Activated naive CD8-positive, alpha-beta T cell treated with anti-CD3 and anti-CD28 coated beads, Interleukin-2, amount 10 ng/mL, durations not matched to agents 7 days and 5 days (primary cell): ENCODE measurements around the gene DCST1. TPM values are rescaled to one million over a fixed set of nuclear protein-coding genes. Genes with fewer than 3 reads are reported as not detected.

Experiments
- ATAC-seq: fragments of 150-1000 bp; cut with Tn5 transposase; one replicate; pipeline ENCODE4 v1.10.0; 2021; ENCODE audit warnings: low read depth, moderate library complexity
- POLR2A ChIA-PET: fragments of 350-600 bp; sonication (Branson Sonifier 250); formaldehyde crosslinking; loops from one replicate; lab custom pipeline; 2021; ENCODE audit warnings: antibody characterized with exemption; lab: Charles Lee
- DNase-seq: peaks from one replicate; pipeline ENCODE4 v3.0.0; 2021
- H3K27ac Mint-ChIP-seq: one replicate; pipeline ENCODE4 v1.8.0; 2022; ENCODE audit warnings: mild to moderate bottlenecking, mixed read lengths
- H3K27me3 Mint-ChIP-seq: one replicate; pipeline ENCODE4 v1.8.0; 2022; ENCODE audit warnings: mild to moderate bottlenecking, moderate library complexity, mixed read lengths
- H3K36me3 Mint-ChIP-seq: one replicate; pipeline ENCODE4 v1.8.0; 2021; ENCODE audit warnings: mild to moderate bottlenecking, mixed read lengths
- H3K4me1 Mint-ChIP-seq: one replicate; pipeline ENCODE4 v1.8.0; 2021; ENCODE audit warnings: mixed read lengths
- H3K4me3 Mint-ChIP-seq: one replicate; pipeline ENCODE4 v1.8.0; 2022; ENCODE audit warnings: mild to moderate bottlenecking, moderate library complexity, mixed read lengths
- H3K9me3 Mint-ChIP-seq: one replicate; pipeline ENCODE4 v1.8.0; 2021; ENCODE audit warnings: mixed read lengths
- total RNA-seq, 2 experiments: library from RNA; stranded (reverse); gene quantifications; one replicate each; pipeline ENCODE4 v1.2.3, GENCODE V29; 2021

DCST1 gene
- total RNA-seq, 2 experiments from 2014 or later, result not detected

DNA sequence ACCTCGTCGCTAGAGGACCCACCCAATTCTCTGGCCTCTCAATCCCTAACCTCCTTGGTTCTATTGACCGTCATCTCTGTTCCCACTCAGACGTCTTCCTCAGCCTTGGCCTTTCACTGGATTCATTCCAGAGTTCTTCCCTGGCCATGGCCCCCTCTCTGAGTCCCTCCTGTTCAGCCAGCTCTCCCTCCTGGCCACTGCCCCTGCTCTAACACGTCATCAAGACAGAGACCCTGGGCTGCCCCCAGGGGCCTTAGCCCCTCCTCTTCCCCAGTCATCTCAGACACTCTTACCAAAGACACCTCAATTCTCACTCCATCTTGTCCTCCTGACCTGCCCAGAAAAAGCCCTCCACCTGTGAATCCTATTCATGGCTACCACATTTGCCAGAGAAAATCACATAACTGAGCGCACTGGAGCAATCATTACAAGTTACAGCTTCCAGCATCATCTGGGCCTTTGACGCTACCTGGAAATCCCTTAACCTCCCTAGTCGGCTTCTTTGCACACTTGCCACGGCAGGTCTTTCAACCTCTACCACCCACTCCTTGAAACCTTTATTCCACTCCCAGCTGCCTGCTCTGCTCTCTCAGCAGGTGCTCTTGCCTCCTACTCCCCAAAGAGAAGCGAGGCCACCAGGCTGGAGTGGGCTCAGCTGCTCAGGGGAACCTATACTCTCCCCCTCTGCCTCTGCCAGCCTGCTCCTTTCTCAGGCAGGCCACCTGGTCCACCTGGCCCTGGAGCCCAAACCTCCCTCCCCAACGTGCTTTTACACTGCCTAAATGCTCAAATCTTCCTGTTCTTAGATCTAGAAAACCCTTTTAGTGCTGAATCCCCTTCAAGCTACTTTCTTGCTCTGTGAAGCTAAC, 14.0 kb upstream of the DCST1 start:
- Mint-ChIP-seq H3K27ac (no peak overlapping the region), H3K4me1 (peaks cover 25% of the 10 kb centered on the region), H3K27me3 (peaks cover 7% of the 10 kb centered on the region), H3K36me3 (peaks cover 13% of the 10 kb centered on the region), H3K9me3 (no peaks in the 10 kb centered on the region), H3K4me3 (no peak overlapping the region)
- no peak for ATAC-seq
- POLR2A ChIA-PET, result interaction anchor here (0.8 to 1.2 kb wide), 4 partner anchors 9 to 68 kb away, joined by 3 to 9 read pairs (median 4); partner anchors contain the start of genes CKS1B and PBXIP1
- no peak for DNase-seq

- Mint-ChIP-seq H3K4me1 (peaks cover 9% of the 10 kb centered on the region), H3K27ac (no peak overlapping the region), H3K4me3 (no peak overlapping the region), H3K27me3 (peaks cover 12% of the 10 kb centered on the region), H3K36me3 (peaks cover 4% of the 10 kb centered on the region), H3K9me3 (no peaks in the 10 kb centered on the region)
- DNase-seq (no peak), ATAC-seq (no peak)
- POLR2A ChIA-PET, result no interaction called here
These were observed 11.3 kb upstream of the DCST1 start for GRCh38 chr1:155022136-155022926.

DNA sequence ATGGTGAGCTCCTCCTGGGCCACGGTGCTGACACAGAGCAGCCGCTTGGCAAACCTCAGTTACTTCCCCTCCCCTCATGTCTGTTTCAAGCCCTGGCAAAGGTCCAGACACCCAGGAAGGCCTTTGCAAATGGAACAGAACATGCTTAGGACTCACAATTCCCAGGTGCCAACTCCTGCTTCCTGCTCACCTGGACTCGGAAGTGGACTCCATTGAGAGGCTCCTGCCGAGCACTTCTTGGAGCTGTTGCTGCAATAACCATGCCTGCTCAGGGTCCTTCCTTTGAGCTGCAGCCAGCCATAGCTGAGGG, 10.7 kb upstream of the DCST1 start:
- Mint-ChIP-seq H3K36me3 (peaks cover 4% of the 10 kb centered on the region), H3K4me3 (no peak overlapping the region), H3K4me1 (peaks cover 6% of the 10 kb centered on the region), H3K9me3 (no peaks in the 10 kb centered on the region), H3K27ac (no peak overlapping the region), H3K27me3 (peaks cover 12% of the 10 kb centered on the region)
- POLR2A ChIA-PET, result no interaction called here
- DNase-seq, result no peak
- ATAC-seq, result no peak

GRCh38 chr1:155023627-155024026, 10.0 kb upstream of the DCST1 start:
- H3K27ac Mint-ChIP-seq, result no peak overlapping the region
- DNase-seq, result no peak
- H3K36me3 Mint-ChIP-seq, result peaks cover 4% of the 10 kb centered on the region
- no peak overlapping the region for H3K4me3 Mint-ChIP-seq
- H3K4me1 Mint-ChIP-seq, result peaks cover 4% of the 10 kb centered on the region
- no peaks in the 10 kb centered on the region for H3K9me3 Mint-ChIP-seq
- POLR2A ChIA-PET, result no interaction called here
- ATAC-seq, result no peak
- peaks cover 12% of the 10 kb centered on the region for H3K27me3 Mint-ChIP-seq

DNA sequence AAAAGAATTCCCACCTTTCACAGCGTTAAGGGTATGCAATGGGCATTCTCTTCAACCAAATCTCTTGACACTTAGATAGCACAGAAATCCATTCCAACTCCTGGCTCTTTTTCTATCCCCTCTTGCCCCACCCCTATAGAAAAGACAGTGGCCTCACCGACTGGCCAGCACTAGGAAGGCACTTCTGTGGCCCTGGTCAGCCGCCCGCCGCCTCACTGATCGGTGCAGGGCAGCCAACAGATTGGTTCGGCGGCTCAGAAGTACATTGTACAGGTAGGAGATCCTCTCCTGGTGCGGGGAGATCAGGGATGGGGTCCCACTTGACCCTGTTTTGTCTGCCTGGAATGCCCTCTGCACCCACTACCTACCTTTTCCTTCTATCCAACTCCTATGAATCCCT, 9.3 kb upstream of the DCST1 start:
- H3K4me3 Mint-ChIP-seq, result no peak overlapping the region
- no peak overlapping the region for H3K27ac Mint-ChIP-seq
- H3K9me3 Mint-ChIP-seq, result no peaks in the 10 kb centered on the region
- DNase-seq (no peak), ATAC-seq (no peak)
- peaks cover 3% of the 10 kb centered on the region for H3K36me3 Mint-ChIP-seq
- H3K4me1 Mint-ChIP-seq, result peaks cover 3% of the 10 kb centered on the region
- peaks cover 12% of the 10 kb centered on the region for H3K27me3 Mint-ChIP-seq
- POLR2A ChIA-PET, result no interaction called here

GRCh38 chr1:155026154-155026553, 7.5 kb upstream of the DCST1 start:
- Mint-ChIP-seq H3K4me1 (no peaks in the 10 kb centered on the region), H3K9me3 (no peaks in the 10 kb centered on the region), H3K27ac (no peak overlapping the region), H3K4me3 (no peak overlapping the region), H3K36me3 (no peaks in the 10 kb centered on the region), H3K27me3 (peaks cover 8% of the 10 kb centered on the region)
- POLR2A ChIA-PET, result no interaction called here
- no peak for ATAC-seq
- DNase-seq, result no peak

- ATAC-seq, result no peak
- Mint-ChIP-seq H3K27ac (no peak overlapping the region), H3K4me1 (no peaks in the 10 kb centered on the region), H3K27me3 (peaks cover 8% of the 10 kb centered on the region), H3K9me3 (no peaks in the 10 kb centered on the region), H3K4me3 (no peak overlapping the region), H3K36me3 (no peaks in the 10 kb centered on the region)
- POLR2A ChIA-PET, result no interaction called here
- DNase-seq, result no peak
These were observed 7.0 kb upstream of the DCST1 start for GRCh38 chr1:155026588-155026987.

DNA sequence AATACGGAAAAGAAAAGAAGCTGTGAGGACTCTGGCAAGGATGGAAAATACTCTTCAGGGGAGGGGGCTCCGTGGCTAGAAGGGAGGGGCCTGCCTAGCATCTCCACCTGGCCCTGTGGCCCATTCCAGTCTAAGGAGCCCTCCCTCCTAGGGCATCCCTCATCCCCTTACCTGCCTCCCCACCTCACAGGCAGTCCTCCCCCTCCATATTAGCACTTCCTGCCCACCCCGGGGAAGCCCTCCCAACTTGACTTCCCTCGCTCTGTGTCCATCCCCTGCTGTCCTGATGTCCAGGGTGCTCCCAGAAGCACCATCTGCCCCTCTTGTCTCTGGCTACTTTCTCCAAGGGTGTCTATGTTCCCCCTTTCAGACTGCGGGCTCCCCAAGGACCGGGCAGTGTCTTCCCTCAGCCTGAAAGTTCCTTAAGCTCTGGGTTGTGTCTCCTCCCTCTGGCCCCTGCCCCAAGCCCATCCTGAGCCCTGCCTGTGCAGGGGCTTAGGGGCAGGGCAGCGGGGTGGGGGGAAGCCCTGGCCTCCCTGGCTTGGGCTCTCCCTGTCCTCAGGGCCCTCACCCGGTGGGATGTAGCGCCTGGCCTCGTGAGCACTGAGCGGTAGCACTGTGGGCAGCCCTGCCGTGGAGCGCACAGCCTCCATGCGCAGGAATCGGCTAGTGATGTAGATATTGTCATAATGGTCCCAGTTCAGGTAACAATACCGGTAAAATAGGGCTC, 3.9 kb upstream of the DCST1 start:
- no peak overlapping the region for H3K27ac Mint-ChIP-seq
- ATAC-seq (no peak), DNase-seq (no peak)
- no peaks in the 10 kb centered on the region for H3K36me3 Mint-ChIP-seq
- no peak overlapping the region for H3K4me3 Mint-ChIP-seq
- no peaks in the 10 kb centered on the region for H3K4me1 Mint-ChIP-seq
- peaks cover 6% of the 10 kb centered on the region for H3K27me3 Mint-ChIP-seq
- no peaks in the 10 kb centered on the region for H3K9me3 Mint-ChIP-seq
- POLR2A ChIA-PET, result no interaction called here

GRCh38 chr1:155030243-155030795, 3.3 kb upstream of the DCST1 start:
- POLR2A ChIA-PET, result no interaction called here
- Mint-ChIP-seq H3K9me3 (no peaks in the 10 kb centered on the region), H3K27me3 (peaks cover 7% of the 10 kb centered on the region), H3K4me3 (no peak overlapping the region), H3K4me1 (no peaks in the 10 kb centered on the region), H3K36me3 (no peaks in the 10 kb centered on the region), H3K27ac (no peak overlapping the region)
- no peak for ATAC-seq
- DNase-seq, result no peak

- no peak for ATAC-seq
- Mint-ChIP-seq H3K4me3 (no peak overlapping the region), H3K9me3 (no peaks in the 10 kb centered on the region), H3K27ac (no peak overlapping the region), H3K4me1 (no peaks in the 10 kb centered on the region), H3K36me3 (no peaks in the 10 kb centered on the region), H3K27me3 (peaks cover 4% of the 10 kb centered on the region)
- POLR2A ChIA-PET, result no interaction called here
- no peak for DNase-seq
These were observed 2.7 kb upstream of the DCST1 start for GRCh38 chr1:155030899-155031298.

- Mint-ChIP-seq H3K27ac (no peak overlapping the region), H3K4me1 (no peaks in the 10 kb centered on the region), H3K4me3 (no peak overlapping the region), H3K9me3 (no peaks in the 10 kb centered on the region), H3K27me3 (peaks cover 9% of the 10 kb centered on the region), H3K36me3 (no peaks in the 10 kb centered on the region)
- POLR2A ChIA-PET, result interaction anchor here (0.9 kb wide), 1 partner anchor 40 kb away, joined by 3 read pairs; the partner anchor contains the start of gene LENEP
- no peak for ATAC-seq
- DNase-seq, result no peak
These were observed 738 bp upstream of the DCST1 start for GRCh38 chr1:155032886-155033285.

GRCh38 chr1:155034318-155035208, 939 bp downstream of the DCST1 start:
- POLR2A ChIA-PET, result no interaction called here
- H3K27ac Mint-ChIP-seq, result no peak overlapping the region
- H3K9me3 Mint-ChIP-seq, result no peaks in the 10 kb centered on the region
- no peak for ATAC-seq
- no peak for DNase-seq
- H3K27me3 Mint-ChIP-seq, result peaks cover 15% of the 10 kb centered on the region
- H3K4me3 Mint-ChIP-seq, result no peak overlapping the region
- H3K4me1 Mint-ChIP-seq, result peaks cover 8% of the 10 kb centered on the region
- H3K36me3 Mint-ChIP-seq, result no peaks in the 10 kb centered on the region
